RPMI7951 (cell line): ENCODE results near the gene GALNT18. TPM values are rescaled to one million over a fixed set of nuclear protein-coding genes. Genes with fewer than 3 reads are reported as not detected.

Experiments used
- DNase-seq: peaks from one replicate; pipeline ENCODE4 v3.0.0-alpha.2; 2012; ENCODE audit warnings: low read depth
- total RNA-seq: library from RNA; depleted of rRNA; stranded (reverse); fragments of >200 nt; shearing (Covaris generic); gene quantifications from 2 replicates; pipeline ENCODE4 v1.2.3, GENCODE V29; 2014; rRNA removed

Gene GALNT18
- 12.3 and 12.6 TPM in 2 replicates for total RNA-seq

DNA sequence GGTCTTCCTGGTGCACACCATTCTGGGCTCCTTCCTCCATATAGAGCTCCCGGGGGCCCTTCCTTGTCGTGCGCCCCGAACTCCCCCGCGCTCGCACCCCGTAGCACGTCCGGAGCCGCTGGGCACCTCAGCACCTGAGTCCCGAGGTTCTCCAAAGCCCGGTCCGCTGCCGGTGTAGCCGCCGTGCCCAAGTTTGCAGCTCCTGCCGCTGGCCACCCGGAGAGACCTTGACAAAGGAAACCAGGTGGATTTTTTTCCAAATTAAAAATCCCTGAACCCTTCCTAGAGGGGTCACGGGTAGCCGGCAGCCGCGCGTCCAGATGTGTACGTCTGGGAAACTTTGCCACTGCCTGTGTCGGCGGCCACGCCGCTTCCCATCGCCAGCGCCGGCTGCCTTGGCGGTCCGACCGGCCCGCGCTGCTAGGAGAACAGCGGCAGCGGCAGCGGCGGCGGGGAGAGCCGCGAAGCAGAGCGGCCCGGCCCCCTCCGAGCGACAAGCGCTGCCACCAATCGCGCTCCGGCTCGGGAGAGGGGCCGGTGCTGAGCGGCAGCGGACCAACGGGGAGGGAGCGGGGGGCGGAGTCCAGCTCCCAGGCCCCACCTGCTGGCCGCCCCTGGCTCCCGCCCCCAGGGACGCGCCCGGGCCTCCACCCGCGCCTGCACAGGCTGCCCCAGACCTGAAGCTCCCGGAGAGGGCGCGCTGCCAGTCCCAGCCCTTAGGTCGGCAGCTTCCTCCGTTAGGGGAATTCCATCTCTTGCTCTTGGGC, at the start of gene GALNT18:
TSS of gene GALNT18 (minus strand) at position 433 of the 767 bp plus-strand sequence.
- peak; percentile 92 for DNase-seq

DNA sequence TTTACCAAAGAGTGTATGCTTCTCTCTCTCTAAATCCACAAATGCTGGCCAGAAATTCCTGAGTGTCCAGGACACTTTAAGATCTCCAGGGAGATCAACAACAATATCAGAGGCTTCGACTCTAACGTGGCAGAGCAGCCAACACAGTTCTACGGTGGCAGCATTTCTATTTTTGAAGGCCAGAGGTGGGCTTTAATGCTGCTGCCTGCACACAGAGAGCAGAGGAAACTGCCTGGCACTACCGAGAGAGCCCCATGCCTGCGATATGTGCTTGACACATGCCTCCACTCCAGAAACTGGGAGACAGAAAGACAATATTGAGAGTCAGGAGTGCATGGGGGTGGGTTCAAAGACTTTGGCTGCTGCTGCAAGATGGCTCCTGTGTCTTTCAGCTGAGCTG, 48.8 kb upstream of the GALNT18 start:
- no peak for DNase-seq

DNA sequence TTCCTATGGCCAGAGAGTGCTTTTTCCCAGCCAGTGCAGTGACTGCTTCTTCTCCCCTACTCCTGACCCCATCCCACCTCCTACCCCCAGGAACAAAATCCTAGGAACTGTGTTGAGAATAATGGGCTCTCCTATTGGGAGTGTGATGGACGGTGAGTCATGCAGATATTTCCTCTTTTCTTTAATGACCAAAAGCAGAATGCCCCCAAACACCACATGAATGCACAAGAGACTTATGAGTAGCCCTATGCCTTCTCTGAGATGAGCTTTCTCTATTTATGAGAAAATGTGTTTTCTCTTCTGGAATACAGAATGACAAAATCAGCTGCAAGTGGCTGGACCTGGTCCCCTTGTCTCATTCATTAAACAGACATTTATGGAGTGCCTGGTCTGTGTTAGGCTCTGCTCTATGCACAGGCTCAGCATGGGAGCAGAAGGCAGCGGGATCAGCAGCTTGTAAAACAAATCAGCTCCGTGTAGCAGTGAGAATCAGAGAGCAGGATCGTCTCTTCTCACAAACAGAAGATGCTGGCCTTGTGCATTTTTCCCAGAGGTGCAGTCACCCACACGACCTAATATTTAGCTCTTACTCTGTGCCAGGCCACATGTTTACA, 47.5 kb upstream of the GALNT18 start:
- peak; percentile 16 for DNase-seq

DNA sequence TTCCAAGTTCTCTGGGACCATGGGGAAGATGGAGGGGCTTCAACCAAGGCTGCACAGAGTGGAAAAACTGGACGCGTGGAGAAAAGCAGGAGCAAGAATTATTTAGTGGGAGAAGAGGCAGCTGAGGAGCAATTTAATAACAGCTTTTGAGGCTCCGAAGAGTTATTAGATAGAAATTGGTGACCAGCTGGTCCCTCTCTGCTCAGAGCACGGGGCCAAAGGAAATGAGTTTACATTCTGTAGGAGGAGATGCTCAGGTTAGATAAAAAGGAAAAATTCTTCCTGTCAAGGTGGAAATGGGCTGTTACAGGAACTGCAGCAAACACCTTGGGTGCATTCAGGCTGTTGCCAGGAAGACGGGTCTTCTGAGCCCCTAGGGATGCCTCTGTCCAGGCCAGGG, 47.0 kb upstream of the GALNT18 start:
- DNase-seq, result no peak

DNA sequence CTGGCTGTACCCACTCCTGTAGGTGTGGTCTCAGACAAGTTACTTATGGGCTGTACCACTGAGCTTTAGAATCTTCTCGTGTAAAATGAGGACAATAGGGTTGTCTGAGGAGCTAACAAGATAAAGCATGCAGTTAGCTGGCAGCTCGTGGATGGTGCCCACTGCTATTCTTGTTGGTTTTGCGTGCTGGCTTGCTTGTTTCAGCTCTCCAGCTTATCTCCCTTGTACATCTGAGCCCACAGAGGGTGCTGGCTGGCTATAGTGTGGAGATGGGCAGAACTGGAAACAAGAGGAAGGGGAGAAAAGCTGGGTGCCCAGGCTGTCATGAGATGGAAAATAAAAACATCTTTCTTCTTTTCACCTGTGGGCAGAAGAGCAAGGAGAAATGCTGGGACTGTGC, 46.5 kb upstream of the GALNT18 start:
- DNase-seq, result no peak

DNA sequence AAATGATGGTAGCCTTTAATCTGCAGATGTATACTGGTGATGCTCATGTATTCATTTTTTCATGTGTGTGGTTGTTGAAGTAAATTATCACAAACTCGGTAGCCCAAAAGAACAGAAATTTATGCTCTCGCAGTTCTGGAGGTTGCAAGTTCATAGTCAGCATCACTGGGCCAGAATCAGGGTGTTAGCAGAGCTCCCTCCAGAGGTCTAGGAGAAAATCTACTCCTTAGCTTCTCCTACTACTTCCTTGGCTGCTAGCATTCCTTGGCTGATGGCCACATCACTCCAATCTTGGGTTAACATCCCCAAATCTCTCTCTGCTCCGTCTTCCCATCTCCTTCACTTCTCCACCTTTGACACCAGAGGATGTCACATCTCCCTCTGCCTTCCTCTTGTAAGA, 45.3 kb upstream of the GALNT18 start:
- peak; percentile 7 for DNase-seq

DNA sequence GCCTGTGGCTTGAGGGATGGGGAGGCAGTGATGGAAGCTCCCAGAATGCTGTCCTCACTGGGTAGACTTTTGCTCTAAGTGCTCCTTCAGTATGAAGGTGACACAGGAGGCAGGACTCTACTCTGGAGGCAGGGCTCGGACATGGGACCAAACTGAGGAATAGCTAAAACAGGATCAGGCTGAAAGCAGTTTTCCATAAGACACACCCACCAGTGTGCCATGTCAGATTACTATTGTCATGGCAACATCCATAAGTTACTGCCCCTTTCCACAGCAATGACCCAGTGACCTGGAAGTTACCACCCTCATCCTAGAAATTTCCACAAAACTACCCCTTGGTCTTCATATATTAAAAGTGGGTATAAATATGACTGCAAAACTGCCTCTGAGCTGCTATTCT, 43.6 kb upstream of the GALNT18 start:
- no peak for DNase-seq

DNA sequence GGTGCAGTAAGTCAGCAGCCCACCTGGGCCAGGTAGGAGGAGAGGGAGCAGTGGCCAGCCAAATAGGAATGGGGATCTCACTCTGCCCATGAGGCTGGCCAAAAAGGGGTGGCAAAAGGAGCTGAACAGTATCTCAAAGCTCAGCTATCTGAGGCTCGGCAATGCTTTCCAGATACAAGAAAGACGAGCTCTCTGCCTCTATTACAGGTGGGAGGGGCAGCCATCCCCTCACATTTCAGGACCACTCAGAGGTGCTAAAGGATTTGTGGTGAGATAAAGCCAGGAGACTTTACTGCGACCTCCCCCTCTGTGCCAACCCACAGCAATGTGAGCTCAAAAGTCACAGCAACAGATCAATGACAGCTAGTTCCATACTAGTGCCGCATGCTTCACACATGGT, 42.1 kb upstream of the GALNT18 start:
- DNase-seq, result no peak

DNA sequence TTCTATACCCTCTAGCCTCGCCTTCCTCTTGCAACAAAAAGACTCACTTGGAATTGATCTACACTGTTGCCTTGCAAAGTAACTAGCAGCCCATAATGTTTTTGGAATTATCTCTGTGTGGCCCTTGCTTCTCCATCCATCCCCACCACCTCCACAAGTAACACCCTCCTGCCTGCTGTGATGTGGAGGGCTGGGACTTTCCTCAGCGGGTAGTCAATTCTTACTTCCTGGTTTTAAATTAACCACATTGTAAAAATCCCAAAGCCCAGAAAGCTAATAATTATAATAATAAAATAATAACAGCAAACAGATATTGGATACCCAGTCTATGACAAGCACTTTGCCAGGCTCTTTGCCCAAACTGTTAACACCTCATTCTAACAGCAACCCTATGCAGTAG, 40.8 kb upstream of the GALNT18 start:
- no peak for DNase-seq

DNA sequence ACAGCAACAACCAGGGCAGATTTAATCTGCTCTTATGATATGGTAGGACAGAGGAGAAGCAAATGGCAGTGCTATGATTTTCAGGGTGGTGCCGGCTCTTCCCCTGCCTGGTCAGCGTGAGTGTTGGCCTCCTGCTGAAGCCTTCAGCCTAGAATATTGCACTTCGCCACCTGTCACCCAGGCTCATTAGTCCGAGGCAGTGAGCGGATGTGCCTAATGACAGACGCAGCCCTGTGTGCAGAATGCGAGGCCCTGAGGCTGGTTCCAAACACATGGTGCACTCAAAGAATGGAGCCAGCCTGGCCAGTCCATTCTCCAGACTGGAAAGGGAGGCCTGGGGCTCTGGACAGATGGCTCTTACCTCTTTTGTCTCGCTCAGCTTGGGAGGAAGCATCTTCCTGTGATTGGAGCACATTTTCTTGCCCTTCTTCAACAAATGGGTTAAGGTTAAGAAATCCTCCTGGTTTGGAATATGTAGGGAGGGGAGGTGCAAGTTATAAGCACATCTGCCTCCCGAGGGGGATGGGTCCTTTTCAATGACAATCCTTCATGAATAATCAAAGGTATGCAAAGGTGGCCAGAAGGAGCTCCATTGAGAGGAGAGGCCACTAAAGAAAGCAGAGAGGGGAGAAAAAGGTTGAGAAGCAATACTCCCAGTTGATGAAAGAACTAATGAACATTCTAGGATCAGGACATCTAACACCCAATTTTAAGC, 39.7 kb upstream of the GALNT18 start:
- no peak for DNase-seq

DNA sequence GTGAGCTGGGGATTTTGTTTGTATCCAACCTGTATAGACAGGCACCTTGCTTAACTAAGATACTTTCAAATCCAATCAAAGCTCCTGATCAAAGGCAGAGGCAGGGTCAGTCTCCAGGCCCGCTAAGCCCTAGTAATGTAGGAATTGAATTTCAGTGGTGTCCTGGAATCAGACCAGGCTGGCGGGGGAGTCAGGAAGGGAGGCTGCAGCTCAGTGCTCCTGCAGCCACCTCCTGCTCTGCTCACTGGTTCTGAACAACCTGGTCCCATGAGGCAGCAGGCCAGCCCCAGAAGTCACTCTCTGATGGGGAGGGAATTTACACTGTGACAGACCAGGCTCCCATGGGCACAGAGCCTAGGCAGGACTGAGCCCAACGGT, 38.5 kb upstream of the GALNT18 start:
- DNase-seq, result no peak

DNA sequence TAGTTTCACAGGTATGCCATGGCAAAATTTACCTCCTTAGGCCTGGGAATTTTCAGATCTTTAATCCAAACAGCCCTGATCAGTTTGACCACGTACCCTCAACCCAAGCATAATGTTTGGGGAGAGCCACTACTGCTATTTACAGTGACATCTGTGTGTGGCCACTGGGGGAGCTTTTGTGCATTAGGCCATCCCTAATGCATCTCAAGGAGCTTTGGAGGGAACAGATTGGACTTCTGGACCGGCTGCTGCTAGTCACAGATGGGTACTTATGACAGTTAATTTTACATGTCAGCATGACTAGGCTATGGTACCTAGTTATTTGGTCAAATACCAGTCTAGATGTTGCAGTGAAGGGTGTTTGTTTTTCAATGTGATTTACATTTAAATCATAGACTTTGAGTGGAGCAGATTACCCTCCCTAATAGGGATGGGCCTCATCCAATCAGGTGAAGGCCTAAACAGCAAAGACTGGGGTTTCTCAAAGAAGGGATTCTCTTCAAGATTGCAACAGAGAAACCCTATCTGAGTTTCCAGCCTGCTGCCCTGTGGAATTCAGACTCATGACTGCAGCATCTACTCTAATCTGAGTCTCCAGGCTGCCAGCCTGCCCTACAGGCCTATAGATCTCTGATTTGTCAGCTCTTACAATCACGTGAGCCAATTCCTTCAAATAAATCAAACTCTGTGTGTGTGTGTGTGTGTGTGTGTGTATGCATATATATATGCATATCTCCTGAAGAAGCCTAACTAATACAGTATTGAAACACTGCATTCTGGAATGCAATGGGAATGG, 38.0 kb upstream of the GALNT18 start:
- DNase-seq, result no peak

DNA sequence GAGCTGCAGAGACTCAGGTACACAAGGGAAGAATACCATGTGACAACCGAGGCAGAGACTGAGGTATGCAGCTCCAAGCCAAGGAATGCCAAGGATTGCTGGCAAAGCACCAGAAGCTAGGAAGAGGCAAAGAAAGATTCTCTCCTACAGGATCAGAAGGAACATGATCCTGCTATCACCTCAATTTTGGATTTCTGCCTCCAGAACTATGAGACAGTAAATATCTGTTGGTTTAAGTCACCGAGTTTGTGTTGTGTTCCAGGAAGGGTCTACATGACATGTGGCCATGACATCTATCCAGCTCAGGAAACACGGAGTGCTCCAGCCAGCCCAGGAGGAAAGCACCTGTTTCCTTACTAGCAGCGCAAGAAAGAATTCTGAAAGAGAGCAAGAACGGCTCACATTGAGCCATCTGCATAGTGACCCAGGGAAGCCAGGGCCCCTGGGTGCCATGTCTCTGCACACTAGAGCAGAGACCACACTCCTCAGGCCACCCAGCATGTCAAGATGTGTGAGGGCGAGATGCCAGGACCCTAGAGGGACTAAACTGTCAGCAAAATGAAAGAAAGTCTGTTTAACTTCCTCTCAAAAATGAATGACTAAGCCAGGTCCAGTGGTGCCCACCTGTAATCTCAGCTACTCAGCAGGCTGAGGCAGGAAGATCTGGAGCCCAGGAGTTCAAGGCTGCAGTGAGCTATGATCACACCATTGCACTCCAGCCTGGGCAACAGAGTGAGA, 35.6 kb upstream of the GALNT18 start:
- no peak for DNase-seq

DNA sequence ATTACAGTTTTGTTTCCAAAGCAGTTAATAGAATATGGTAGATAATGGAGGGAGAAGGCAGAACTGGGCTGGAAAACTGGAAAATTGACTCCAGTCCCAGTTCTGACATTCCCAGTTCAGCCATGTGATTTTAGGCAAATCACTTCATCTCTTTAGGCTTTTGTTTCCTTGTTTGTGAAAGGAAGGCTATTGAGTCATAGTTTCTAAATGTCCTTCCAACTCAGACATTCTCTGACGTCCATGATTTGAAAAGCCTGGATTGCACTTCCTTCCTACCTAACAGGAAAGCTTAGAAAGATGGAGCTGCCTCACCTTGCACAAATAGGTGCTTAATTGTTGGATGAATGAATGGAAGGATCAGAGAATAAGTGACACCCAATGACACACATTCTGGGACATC, 19.8 kb upstream of the GALNT18 start:
- DNase-seq, result no peak

DNA sequence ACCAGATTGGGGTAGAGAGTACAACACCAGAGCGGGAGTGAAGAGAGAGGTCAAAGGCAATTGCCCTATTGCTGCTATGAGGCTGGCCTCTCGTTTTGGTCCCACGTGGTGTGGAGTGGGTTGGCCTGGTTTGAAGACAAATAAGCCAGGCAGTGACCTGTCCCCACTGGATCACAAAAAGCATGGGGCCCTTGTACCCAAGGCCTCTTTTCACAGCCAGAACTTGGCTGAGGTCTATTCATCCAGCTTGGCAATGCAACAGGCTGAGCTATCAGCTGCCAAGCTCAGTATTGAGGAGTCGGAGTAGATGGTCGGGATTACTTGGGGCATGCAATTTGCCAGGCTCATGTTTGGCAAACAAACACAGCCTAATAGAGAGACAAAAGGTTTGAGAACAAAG, 19.2 kb upstream of the GALNT18 start:
- no peak for DNase-seq

DNA sequence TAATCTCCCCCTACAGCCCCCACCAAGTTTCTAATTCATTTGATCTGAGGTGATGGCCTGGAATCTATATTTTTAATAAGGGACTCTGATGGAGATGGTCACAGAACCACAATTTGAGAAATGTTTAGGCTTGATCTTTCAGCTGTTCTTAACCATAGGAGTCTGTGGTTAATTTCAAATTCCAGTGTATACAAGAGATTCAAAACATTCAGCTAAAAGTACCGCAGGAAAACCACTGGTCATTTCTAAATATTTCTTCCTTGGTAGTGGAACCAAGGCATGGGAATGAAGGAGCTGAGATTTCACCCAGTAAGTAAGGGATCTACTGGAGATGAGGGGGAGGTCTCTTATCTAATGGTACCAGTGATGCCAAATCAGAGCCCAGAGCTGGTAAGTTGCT, 18.3 kb upstream of the GALNT18 start:
- no peak for DNase-seq

DNA sequence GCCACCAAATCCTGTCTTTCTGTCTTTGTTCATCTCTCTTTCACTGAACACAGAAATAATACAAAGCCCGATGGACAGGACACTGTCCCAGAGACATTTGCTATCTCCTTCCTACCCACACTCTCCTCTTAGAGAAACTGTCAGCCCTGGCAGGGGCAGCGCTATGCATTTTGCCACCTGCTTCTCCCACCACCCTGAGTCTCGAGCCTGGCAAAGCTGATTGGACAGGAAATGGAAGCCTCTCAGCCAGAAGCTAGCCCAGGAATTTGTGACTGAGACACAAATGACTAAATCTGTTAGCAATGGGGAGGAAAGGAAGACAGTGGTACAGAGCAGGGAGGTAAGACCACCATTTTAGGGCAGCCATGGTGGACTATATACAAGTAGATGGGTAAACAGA, 14.9 kb upstream of the GALNT18 start:
- no peak for DNase-seq

DNA sequence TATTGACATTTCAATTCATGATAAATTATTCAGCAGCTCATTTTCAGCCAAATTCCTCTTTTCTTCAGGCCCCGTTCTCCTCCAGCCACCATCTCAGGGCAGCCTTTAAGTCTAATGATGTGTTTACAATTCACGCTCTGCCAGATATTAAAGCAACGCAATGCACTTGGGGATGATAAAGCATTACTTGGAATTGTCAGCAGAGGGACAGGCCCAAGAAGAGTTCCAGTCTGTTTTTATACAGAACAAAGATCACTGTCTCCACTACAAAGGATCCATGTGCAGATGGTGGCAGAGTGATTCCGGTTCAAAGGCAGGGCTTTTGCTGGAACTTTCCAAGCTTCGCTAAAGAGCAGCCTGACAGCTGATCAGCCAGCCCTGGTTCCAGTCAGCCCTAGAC, 13.6 kb upstream of the GALNT18 start:
- peak; percentile 7 for DNase-seq

DNA sequence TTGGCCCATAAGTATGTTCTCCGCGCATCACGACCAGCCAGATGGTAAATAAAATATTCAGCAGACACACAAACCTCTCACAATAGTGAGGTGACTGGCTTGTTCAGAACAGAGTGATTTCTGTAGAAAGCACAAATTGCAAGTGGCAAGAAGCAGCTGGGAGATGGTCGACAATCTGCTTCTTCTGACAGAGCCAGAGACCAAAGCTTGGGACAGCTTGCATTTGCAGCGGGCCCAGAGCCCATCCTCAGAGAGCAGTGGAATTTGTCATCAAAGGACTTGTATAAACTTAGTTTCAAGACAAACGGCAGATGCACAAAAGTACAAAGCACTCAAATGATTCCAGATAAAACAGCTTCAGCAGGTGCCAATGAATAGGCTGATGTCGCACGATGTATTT, 7.6 kb upstream of the GALNT18 start:
- no peak for DNase-seq

DNA sequence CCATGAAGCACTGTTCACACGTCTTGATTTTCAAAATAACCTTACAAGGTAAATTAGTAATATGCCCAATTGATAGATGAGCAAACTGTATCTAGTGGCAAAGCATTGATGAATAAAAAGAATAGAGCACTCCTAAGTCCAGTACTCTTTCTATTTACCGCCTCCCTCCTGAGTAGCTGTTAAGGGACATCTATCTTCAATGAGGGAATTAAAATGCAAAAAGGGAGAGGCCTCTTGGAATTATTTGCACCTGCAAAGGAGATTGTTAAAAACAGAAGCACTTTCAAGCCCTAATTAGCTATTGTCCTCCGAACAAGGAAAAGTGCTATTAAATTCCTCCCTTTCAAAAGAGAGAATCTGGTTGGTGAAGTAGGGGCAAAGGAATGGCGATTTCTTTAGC, 6.8 kb upstream of the GALNT18 start:
- no peak for DNase-seq

DNA sequence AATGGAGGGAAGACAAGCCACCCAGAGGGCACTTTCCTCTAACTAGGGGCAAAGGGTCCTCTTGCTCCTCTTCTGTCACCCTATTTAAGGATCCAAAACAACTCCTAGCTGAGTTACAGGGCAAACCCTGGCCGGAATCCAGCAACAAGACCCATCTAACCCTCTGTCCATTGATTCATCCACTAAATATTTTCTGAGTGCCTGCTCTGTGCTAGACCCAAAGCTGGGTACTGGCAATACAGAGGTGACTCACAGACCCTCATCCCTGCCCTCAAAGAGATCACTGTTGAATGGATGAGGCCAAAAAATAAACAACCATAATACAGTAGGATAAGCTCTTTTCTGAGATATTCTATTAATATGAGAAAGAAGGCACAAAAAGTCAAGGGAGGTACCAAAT, 4.3 kb upstream of the GALNT18 start:
- peak; percentile 60 for DNase-seq

DNA sequence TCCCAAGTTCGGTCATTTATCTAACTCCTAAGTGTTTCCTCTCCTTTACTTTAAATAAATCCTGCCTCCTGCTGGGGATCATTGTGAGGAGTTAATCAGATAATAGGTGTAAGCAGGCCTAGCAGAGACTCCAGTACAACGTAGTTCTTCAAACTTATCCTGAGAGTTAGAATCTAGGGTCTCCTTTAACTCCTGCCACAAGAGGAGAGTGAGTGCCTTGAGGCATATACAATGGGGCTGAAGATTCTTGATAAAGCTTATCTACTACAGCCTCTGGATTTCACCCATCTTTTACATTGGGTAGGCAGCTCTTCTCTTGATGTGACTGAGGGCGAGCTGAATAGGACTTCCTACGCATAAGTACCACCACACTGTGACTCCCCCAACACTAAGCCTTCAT, 3.1 kb upstream of the GALNT18 start:
- no peak for DNase-seq
